GM18520 (cell line): ENCODE results near the gene TMEM14C.
A peak's percentile ranks its signal among the peaks of the same experiment; 100 is the strongest.
"Not testable (repeated sequence)": the region's sequence is repeated elsewhere in the genome, so short reads cannot be mapped to it uniquely, and the experiment has no call there.

Source experiments
- ATAC-seq: cut with Tn5 transposase; IDR thresholded peaks from one replicate; pipeline ENCODE4 v1.9.1; 2021; ENCODE audit not compliant: unreplicated experiment

TMEM14C gene

GRCh38 chr6:10720960-10721849 lies 1.7 kb upstream of the TMEM14C start:
- not testable (repeated sequence) for ATAC-seq

- ATAC-seq, result no peak
These were observed 860 bp upstream of the TMEM14C start for GRCh38 chr6:10721850-10722569.

- ATAC-seq, result no peak
These were observed 375 bp upstream of the TMEM14C start for GRCh38 chr6:10722570-10722819.

GRCh38 chr6:10723567-10723881 lies 654 bp downstream of the TMEM14C start:
- no peak for ATAC-seq

GRCh38 chr6:10725044-10725443 lies 2.2 kb downstream of the TMEM14C start:
- ATAC-seq, result no peak

GRCh38 chr6:10725716-10726115 lies 2.8 kb downstream of the TMEM14C start:
- ATAC-seq, result no peak

GRCh38 chr6:10730254-10730653 lies 7.4 kb downstream of the TMEM14C start:
- ATAC-seq, result no peak

- ATAC-seq, result no peak
These were observed 10.4 kb downstream of the TMEM14C start for GRCh38 chr6:10733151-10733715.

- no peak for ATAC-seq
These were observed 11.0 kb downstream of the TMEM14C start for GRCh38 chr6:10733863-10734262.

GRCh38 chr6:10736731-10737130 lies 13.9 kb downstream of the TMEM14C start:
- no peak for ATAC-seq

GRCh38 chr6:10740061-10740460 lies 17.2 kb downstream of the TMEM14C start:
- ATAC-seq, result no peak

- ATAC-seq, result not testable (repeated sequence)
These were observed 18.8 kb downstream of the TMEM14C start for GRCh38 chr6:10741643-10742042.

GRCh38 chr6:10742251-10742650 lies 19.4 kb downstream of the TMEM14C start:
- no peak for ATAC-seq

GRCh38 chr6:10743515-10743914 lies 20.6 kb downstream of the TMEM14C start:
- no peak for ATAC-seq

GRCh38 chr6:10745116-10745515 lies 22.2 kb downstream of the TMEM14C start:
- ATAC-seq, result no peak

GRCh38 chr6:10746915-10747250 lies 24.0 kb downstream of the TMEM14C start:
- ATAC-seq, result no peak

- ATAC-seq, result peak; percentile 93
These were observed 24.5 kb downstream of the TMEM14C start, which contains the start of gene TMEM14B for GRCh38 chr6:10747251-10747972. Gene TMEM14B, plus strand, starts transcription at chr6:10747805. Its CDS starts 1,441 bp downstream, at chr6:10749246.

- no peak for ATAC-seq
These were observed 26.9 kb downstream of the TMEM14C start for GRCh38 chr6:10749734-10750133.

GRCh38 chr6:10750568-10750967 lies 27.7 kb downstream of the TMEM14C start:
- not testable (repeated sequence) for ATAC-seq

GRCh38 chr6:10751757-10752156 lies 28.9 kb downstream of the TMEM14C start:
- ATAC-seq, result not testable (repeated sequence)

- no peak for ATAC-seq
These were observed 33.2 kb downstream of the TMEM14C start for GRCh38 chr6:10756085-10756484.
